Karpas-422 (cell line): ENCODE data around the gene ZNF569. TPM values are rescaled to one million over a fixed set of nuclear protein-coding genes. Genes with fewer than 3 reads are reported as not detected.

Experiments
- DNase-seq: peaks from one replicate; pipeline ENCODE4 v3.0.0-alpha.2; 2015
- H2AFZ ChIP-seq: fragments of 200-600 bp; sonication (generic); 2 replicates; pipeline ENCODE4 v1.6.1; 2014; ENCODE audit warnings: antibody characterized with exemption, low read length, mixed read lengths
- H3K27ac ChIP-seq: fragments of 200-600 bp; sonication (generic); 2 replicates; pipeline ENCODE4 v1.5.1; 2014; ENCODE audit warnings: mild to moderate bottlenecking, low read length, moderate library complexity
- H3K27me3 ChIP-seq: fragments of 200-600 bp; sonication (generic); 2 replicates; pipeline ENCODE4 v1.6.1; 2014; ENCODE audit warnings: low read length, mixed read lengths
- H3K36me3 ChIP-seq: fragments of 200-600 bp; sonication (generic); 2 replicates; pipeline ENCODE4 v1.6.1; 2014; ENCODE audit warnings: low read length, mixed read lengths; ENCODE audit not compliant: insufficient read depth
- H3K4me1 ChIP-seq: fragments of 200-600 bp; sonication (generic); 2 replicates; pipeline ENCODE4 v1.6.1; 2014; ENCODE audit warnings: mild to moderate bottlenecking, low read length, mixed read lengths
- H3K4me2 ChIP-seq: fragments of 200-600 bp; sonication (generic); 2 replicates; pipeline ENCODE4 v1.6.1; 2014; ENCODE audit warnings: low read length, low read depth, mild to moderate bottlenecking; ENCODE audit not compliant: poor library complexity, severe bottlenecking
- H3K4me3 ChIP-seq: fragments of 200-600 bp; sonication (generic); 2 replicates; pipeline ENCODE4 v1.5.1; 2014; ENCODE audit warnings: mild to moderate bottlenecking, antibody characterized with exemption, low read length, mixed read lengths
- H3K79me2 ChIP-seq: fragments of 200-600 bp; sonication (generic); 2 replicates; pipeline ENCODE4 v1.6.1; 2014; ENCODE audit warnings: mild to moderate bottlenecking, low read length, mixed read lengths
- H3K9ac ChIP-seq: fragments of 200-600 bp; sonication (generic); 2 replicates; pipeline ENCODE4 v1.6.0; 2014; ENCODE audit warnings: low read length
- H3K9me2 ChIP-seq: fragments of 200-600 bp; sonication (generic), shearing (Covaris generic); replicated peaks from 2 replicates; pipeline ENCODE4 v1.6.0; 2014; ENCODE audit warnings: mild to moderate bottlenecking, low read length, moderate library complexity; ENCODE audit not compliant: insufficient read depth
- H3K9me3 ChIP-seq: fragments of 300-700, 200-600 bp; sonication (generic); 2 replicates; pipeline ENCODE4 v1.6.1; 2014; ENCODE audit warnings: low read length, mixed read lengths
- H4K20me1 ChIP-seq: fragments of 200-600 bp; sonication (generic); 2 replicates; pipeline ENCODE4 v1.6.1; 2014; ENCODE audit warnings: mild to moderate bottlenecking, antibody characterized with exemption, low read length, low read depth; ENCODE audit not compliant: insufficient read depth
- total RNA-seq: library from RNA; depleted of rRNA; stranded (reverse); fragments of >200 nt; shearing (Covaris generic); gene quantifications from 2 replicates; pipeline ENCODE4 v1.2.3, GENCODE V29; 2014; ENCODE audit warnings: low replicate concordance

ZNF569 gene
- total RNA-seq, 1 experiment from 2014 or later = 13.2 TPM

GRCh38 chr19:37484406-37485168 lies 17.3 kb upstream of the ZNF569 start:
- peaks cover 49% of the 10 kb centered on the region for H3K36me3 ChIP-seq
- H3K9me3 ChIP-seq = peaks cover 52% of the 10 kb centered on the region

GRCh38 chr19:37472165-37472564 lies 4.9 kb upstream of the ZNF569 start:
- Histone ChIP-seq H3K27me3 (no peaks in the 10 kb centered on the region), H3K9me3 (peaks cover 20% of the 10 kb centered on the region), H4K20me1 (no peaks in the 10 kb centered on the region), H3K4me3 (no peak overlapping the region), H3K36me3 (peaks cover 50% of the 10 kb centered on the region), H3K27ac (no peak overlapping the region), H3K79me2 (peaks cover 29% of the 10 kb centered on the region), H3K9me2 (no peaks in the 10 kb centered on the region), H3K4me2 (no peak overlapping the region), H3K4me1 (peaks cover 11% of the 10 kb centered on the region), H2AFZ (no peak overlapping the region), H3K9ac (no peak overlapping the region)
- DNase-seq = no peak

More at GRCh38 chr19:37484406-37485168, 17.3 kb upstream of the ZNF569 start:
- Histone ChIP-seq H3K9me2 (no peaks in the 10 kb centered on the region), H3K4me3 (no peak overlapping the region), H3K27ac (no peak overlapping the region), H3K27me3 (no peaks in the 10 kb centered on the region), H3K79me2 (no peaks in the 10 kb centered on the region), H2AFZ (no peak overlapping the region), H3K9ac (no peak overlapping the region), H4K20me1 (no peaks in the 10 kb centered on the region), H3K4me2 (no peak overlapping the region), H3K4me1 (no peaks in the 10 kb centered on the region)
- DNase-seq = no peak

GRCh38 chr19:37470216-37470615 lies 3.0 kb upstream of the ZNF569 start:
- DNase-seq = no peak
- peaks cover 11% of the 10 kb centered on the region for H3K4me1 ChIP-seq
- H3K27me3 ChIP-seq = no peaks in the 10 kb centered on the region
- peaks cover 44% of the 10 kb centered on the region for H3K79me2 ChIP-seq
- peaks cover 38% of the 10 kb centered on the region for H3K36me3 ChIP-seq
- peaks cover 23% of the 10 kb centered on the region for H3K9me3 ChIP-seq
- no peaks in the 10 kb centered on the region for H4K20me1 ChIP-seq
- H3K27ac ChIP-seq = no peak overlapping the region
- peak overlapping the region; percentile 89; the same call in 1 of the 2 replicates for H2AFZ ChIP-seq
- peak overlapping the region; percentile 68 for H3K4me2 ChIP-seq
- H3K9me2 ChIP-seq = no peaks in the 10 kb centered on the region
- peak overlapping the region; percentile 87 for H3K9ac ChIP-seq
- H3K4me3 ChIP-seq = peak overlapping the region; percentile 97

GRCh38 chr19:37468961-37469777 lies 1.9 kb upstream of the ZNF569 start, which contains the start of gene ZNF570:
ZNF570 (plus strand) TSS chr19:37469356; CDS start chr19:37470355, 999 bp downstream.
- Histone ChIP-seq H3K9ac (peak within 1 kb of the TSS; percentile 87), H3K4me2 (peak within 1 kb of the TSS; percentile 68), H3K4me3 (peak within 1 kb of the TSS; percentile 97), H4K20me1 (no peaks in the 10 kb centered on the region), H3K36me3 (peaks cover 47% of the 10 kb centered on the region), H3K79me2 (peaks cover 53% of the 10 kb centered on the region), H3K27me3 (no peaks in the 10 kb centered on the region), H3K27ac (no peak within 1 kb of the TSS; the same call in 1 of the 2 replicates), H3K9me2 (no peaks in the 10 kb centered on the region), H3K9me3 (peaks cover 32% of the 10 kb centered on the region), H2AFZ (peak within 1 kb of the TSS; percentile 89), H3K4me1 (peaks cover 11% of the 10 kb centered on the region)
- peak; percentile 94 for DNase-seq

- Histone ChIP-seq H3K79me2 (peaks cover 43% of the 10 kb centered on the region), H3K9me3 (peaks cover 25% of the 10 kb centered on the region), H3K9me2 (no peaks in the 10 kb centered on the region), H4K20me1 (no peaks in the 10 kb centered on the region), H2AFZ (0 out of 2 replicates have a peak overlapping the region, but pooled peaks have one; percentile 42), H3K4me3 (peak overlapping the region; percentile 97), H3K9ac (peak overlapping the region; percentile 88), H3K4me2 (peak overlapping the region; percentile 72), H3K27me3 (no peaks in the 10 kb centered on the region), H3K4me1 (peaks cover 11% of the 10 kb centered on the region), H3K36me3 (peaks cover 44% of the 10 kb centered on the region), H3K27ac (no peak overlapping the region)
- DNase-seq = no peak
Observed at GRCh38 chr19:37467608-37468090, 405 bp upstream of the ZNF569 start.

- Histone ChIP-seq H3K4me2 (peak overlapping the region; percentile 72), H3K36me3 (peaks cover 44% of the 10 kb centered on the region), H3K9ac (peak overlapping the region; percentile 88), H3K79me2 (peaks cover 39% of the 10 kb centered on the region), H4K20me1 (no peaks in the 10 kb centered on the region), H3K4me3 (peak overlapping the region; percentile 97), H3K9me2 (no peaks in the 10 kb centered on the region), H3K27ac (peak overlapping the region; percentile 77), H3K9me3 (peaks cover 23% of the 10 kb centered on the region), H3K27me3 (no peaks in the 10 kb centered on the region), H2AFZ (peak overlapping the region; percentile 86), H3K4me1 (peaks cover 11% of the 10 kb centered on the region)
- no peak for DNase-seq
Observed at GRCh38 chr19:37466277-37466797, 907 bp downstream of the ZNF569 start.

GRCh38 chr19:37452500-37453245 lies 14.6 kb downstream of the ZNF569 start:
- Histone ChIP-seq H3K36me3 (peaks cover 44% of the 10 kb centered on the region), H3K9me3 (peaks cover 47% of the 10 kb centered on the region), H3K9ac (no peak overlapping the region), H4K20me1 (no peaks in the 10 kb centered on the region), H3K27me3 (no peaks in the 10 kb centered on the region), H3K4me1 (no peaks in the 10 kb centered on the region), H3K4me2 (no peak overlapping the region), H2AFZ (no peak overlapping the region), H3K79me2 (no peaks in the 10 kb centered on the region), H3K9me2 (no peaks in the 10 kb centered on the region), H3K27ac (no peak overlapping the region), H3K4me3 (no peak overlapping the region; the same call in 1 of the 2 replicates)
- no peak for DNase-seq
